Stimulated activated CD8-positive, alpha-beta memory T cell treated with anti-CD3 and anti-CD28 coated beads, Interleukin-15, amount 100 ng/mL, for 48 hours (primary cell): ENCODE measurements around the gene SEC24B.
"Not testable (repeated sequence)": the region's sequence is repeated elsewhere in the genome, so short reads cannot be mapped to it uniquely, and the experiment has no call there.

Experiments used
- DNase-seq, 2 donors: peaks; one replicate each; pipeline ENCODE4 v3.0.0-alpha.2; 2020; ENCODE audit warnings: low read depth in 2 of 2

SEC24B gene

DNA sequence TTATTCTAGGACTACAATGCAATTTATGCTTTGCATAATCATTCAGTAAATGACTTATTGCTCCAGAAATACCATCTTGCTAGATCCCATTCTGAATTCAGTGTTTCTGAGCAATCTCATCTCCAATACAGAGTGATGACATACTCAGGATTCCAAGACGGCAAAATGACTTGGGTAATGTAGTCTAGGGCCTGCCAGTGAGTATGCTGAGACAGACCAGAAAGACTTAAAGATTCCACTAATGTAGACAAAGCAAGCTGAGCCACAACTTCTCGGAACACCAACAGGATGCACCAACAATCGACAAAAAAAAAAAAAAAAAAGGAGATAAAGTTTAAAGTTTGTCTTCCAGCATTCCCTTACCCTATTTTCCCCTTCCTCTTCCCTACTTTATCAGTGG, 919 bp upstream of the SEC24B start:
- no peak for DNase-seq

DNA sequence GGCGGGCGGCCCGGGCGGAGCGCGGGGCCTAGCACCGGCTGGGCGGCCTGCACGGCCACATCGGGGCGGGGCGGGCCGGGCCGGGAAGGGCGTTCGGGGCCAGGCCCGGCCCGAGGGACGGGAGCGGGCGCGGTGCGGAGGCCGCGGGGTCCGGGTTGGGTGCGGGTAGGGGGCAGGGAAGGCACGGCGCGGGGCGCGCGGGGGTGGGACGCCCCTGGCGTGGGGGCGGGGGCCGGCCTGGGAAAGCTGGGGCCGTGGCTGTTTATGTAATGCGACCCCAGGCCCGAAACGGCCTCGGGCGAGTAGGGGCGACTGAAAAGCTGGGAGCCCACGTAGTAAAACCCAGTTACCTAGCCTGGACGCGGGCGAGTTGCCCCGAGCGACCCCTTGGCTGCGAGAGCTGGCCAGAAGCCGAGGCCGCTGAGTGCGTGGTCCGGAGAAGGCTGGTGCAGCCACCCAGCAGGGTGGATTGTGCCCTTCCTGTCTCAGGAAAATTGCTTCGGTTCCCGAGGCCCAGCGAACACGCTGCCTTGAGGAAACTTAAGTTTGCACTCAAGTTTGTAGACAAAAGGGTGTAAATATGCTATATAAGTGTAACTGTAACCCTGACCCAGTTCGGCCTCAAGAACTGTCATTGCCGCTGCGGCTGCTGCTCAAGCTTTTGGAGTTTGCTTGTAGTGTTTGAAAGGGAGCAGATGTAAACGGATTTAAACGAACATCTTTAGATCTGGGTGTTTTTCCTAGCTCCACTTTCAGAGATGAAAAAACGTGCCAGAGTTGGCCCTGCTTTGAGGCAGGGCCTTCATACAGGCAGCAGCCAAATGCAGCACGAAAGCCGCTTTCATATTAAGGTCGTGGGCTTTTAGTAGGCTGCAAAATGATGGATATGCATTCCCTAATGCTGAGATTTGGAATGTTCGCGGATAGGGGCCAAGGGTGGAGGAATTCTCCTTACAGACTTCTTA, 674 bp downstream of the SEC24B start:
- DNase-seq, result no peak

- no peak for DNase-seq
Measured at GRCh38 chr4:109435635-109436034, 2.0 kb downstream of the SEC24B start.

- no peak for DNase-seq
Measured at GRCh38 chr4:109436504-109436903, 2.9 kb downstream of the SEC24B start.

DNA sequence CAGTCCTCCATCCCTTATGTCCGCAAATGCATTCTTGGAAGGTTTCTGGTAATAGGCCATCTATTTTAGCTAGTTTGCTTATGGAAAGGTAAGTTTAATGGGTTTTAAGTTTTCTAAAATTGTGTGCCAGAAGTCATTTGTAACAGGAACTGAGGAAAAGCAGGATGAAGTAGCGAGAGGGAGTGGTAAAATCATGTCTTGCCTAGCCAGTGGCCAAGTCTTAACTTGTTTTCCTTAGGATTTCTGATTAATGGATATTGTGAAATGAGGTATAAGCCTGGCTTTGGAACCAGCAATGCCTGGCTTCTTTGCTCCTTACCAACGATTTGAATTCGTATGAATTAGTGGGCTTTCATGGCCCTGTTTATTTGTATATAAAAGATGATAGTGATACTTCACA, 7.3 kb downstream of the SEC24B start:
- no peak for DNase-seq

DNA sequence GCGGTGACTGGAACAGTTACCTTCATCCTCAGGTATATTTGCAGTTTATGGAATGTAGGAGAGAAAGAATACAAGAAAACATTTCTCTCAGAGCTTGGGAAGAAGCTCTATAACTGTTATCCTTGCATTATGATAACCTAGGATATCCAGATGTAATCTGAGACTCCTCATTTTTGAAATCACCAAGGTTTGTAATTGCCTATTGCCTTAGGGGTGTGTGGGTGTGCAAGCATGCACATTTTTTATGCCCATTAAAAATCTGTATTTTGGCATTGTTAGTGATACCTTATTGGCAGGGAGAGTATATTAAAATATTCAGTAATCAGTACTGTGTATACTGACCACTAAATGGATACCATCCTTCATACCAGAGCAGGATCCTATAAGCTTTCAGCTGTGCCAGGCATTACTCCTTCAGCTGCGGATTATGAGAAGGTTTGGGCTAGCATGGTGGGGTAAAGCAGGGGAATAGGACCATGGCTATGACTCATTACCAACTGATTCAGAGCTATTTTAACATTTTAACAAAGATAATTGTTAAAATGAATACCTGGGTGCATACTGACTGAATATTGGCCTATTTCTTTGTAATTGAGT, 8.3 kb downstream of the SEC24B start:
- DNase-seq, result no peak

DNA sequence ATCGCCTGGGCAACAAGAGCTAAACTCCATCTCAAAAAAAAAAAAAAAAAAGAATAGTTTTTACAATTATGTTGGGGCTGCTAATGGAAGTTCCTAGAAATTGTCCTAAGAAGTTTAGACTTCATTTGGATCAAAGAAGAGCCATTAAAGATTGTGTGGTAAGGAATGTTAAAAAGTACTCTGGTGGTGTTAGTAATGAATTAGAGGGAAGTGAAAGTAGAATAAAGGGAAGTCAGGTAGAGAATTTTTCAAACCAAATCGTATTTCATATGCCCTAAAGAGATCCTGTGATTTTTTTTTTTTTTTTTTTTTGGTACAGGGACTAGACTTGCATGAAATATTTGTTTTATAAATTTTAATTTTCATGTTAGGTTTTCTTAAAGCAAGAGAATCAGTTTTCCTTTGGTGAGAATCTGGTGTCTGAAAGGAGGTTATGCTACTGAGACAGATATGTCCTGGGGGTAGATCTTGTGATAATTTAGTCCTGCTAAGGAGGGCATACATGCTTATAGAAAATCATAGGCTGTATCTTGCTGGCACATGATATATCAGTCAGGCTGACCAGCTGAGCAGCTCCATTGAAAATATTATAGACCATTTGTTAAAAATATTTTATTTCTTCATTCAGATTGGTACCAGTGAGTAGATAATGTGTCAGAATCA, 10.7 kb downstream of the SEC24B start:
- no peak for DNase-seq

- DNase-seq, result no peak
Measured at GRCh38 chr4:109447278-109447677, 13.7 kb downstream of the SEC24B start.

GRCh38 chr4:109451544-109452273, 18.1 kb downstream of the SEC24B start:
- no peak for DNase-seq

DNA sequence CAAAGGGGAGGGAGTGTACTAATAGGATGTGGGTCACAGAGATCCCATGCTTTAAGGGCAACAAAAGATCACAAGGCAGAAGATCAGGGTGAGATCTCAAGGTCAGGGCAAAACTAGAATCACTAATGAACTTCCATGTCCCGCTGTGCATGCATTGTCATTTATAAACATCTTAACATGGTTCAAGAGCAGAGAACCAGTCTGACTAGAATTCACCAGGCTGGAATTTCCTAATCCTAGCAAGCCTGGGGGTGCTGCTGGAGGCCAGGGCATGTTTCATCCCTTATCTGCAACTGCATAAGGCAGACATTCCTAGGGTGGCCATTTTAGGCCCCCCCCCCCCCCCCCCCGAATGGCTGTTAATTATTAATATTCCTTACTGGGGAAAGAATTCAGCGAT, 19.5 kb downstream of the SEC24B start:
- DNase-seq, result not testable (repeated sequence)

- DNase-seq, result no peak
Measured at GRCh38 chr4:109462297-109462696, 28.7 kb downstream of the SEC24B start.

DNA sequence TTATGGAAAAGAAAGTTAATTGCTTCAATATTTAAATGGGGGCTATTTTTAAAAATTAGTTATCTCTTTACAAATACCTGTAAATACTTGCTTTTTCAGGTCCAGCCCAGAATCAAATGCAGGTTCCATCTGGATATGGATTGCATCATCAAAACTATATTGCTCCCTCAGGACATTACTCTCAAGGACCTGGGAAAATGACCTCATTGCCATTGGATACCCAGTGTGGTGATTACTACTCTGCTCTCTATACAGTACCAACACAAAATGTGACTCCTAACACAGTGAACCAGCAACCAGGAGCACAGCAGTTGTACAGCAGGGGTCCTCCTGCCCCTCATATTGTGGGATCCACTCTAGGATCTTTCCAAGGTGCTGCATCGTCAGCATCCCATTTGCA, 29.2 kb downstream of the SEC24B start:
- DNase-seq, result no peak

DNA sequence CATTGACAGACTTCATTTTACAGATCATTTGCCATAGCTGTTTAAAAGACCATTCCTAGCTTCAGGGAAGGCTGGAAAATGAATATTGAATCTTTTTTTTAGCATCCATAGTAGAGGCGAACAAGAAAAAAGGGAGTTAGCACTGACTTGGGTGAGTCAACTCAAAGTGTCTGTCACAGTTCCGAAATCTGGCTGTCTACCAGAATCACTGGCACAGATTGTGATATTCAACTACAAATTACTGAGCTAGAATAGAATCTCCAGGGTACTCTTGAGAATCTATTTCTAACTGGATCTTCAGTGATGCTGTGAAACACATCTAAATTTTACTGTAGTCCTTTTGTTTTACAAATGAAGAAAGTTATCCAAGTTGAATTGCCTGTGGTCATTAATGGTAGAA, 31.5 kb downstream of the SEC24B start:
- DNase-seq, result no peak

- no peak for DNase-seq
Measured at GRCh38 chr4:109469915-109470314, 36.3 kb downstream of the SEC24B start.

DNA sequence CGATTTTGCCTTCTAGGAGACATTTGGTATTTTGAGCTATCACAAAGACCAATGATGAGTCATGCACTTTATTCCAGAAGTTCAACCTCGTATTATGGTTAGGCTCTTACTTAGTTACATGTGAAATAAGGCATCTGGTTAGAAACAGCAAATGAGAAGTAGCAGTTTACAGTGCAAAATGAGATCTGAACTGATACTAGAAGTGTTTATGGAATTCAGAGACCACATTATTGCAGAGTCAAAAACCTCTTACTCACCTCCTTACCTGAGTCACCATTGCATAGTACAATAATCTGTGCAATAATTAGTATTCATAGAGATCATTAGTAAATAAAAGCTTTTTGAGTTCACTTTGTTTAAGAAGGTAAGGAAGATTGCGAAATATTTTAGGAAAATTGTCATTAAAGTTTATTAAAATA, 38.7 kb downstream of the SEC24B start:
- DNase-seq, result no peak

DNA sequence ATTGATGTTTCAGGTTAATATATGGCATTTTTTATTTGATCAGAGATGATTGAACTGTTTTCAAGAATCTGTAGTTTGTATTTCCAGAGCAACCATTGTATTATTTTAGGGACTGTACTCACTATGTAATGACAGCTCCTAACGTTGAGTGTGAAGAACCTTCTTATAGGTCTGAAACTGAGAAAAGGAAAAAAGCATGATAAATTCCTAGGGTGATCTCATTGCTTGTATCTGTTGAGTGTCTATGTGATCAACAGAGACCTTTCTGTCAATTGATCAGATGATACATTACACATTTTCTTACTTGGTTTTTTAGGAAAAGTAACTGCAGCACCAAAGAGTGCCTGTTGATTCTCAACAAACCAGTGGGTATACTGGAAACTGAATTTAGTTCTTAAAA, 40.2 kb downstream of the SEC24B start:
- DNase-seq, result no peak

DNA sequence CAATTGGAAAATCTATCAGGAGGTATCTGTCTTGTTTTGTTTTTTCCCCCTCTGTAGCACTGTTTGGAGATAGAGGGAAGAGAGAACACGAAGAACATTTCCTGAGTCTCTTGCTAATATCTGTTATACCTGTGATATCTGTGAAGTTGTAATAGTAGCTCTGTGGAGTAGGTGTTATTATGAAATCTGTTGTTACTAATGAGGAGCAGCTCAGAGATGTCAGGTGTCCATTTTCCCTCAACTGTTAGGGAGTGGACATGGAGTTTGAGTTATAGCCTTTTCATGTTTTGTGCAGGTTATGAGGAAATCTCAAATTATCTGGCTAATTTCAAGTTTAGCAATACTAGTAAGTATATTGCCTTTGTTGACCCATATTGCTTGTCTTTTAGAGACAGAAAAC, 52.4 kb downstream of the SEC24B start:
- no peak for DNase-seq

GRCh38 chr4:109494563-109494962, 60.9 kb downstream of the SEC24B start:
- no peak for DNase-seq

- no peak for DNase-seq
Measured at GRCh38 chr4:109495514-109495913, 61.9 kb downstream of the SEC24B start.

DNA sequence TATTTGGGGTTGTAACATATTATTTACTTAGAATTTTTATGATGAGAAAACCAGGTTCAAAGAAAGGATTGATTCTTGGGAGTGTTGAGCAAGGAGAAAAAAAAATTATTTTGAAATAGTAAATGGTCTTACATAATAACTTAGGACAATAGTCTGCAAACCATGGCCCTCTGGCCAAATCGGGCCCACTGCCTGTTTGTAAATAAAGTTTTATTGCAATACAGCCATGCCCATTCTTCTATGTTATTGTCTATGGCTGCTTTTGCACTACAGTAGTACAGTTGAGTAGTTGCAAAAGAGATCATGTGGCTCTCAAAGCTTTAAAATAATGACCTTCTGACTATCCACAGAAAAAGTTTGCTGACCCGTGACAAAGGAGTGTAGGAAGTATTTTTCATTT, 63.3 kb downstream of the SEC24B start:
- DNase-seq, result no peak

DNA sequence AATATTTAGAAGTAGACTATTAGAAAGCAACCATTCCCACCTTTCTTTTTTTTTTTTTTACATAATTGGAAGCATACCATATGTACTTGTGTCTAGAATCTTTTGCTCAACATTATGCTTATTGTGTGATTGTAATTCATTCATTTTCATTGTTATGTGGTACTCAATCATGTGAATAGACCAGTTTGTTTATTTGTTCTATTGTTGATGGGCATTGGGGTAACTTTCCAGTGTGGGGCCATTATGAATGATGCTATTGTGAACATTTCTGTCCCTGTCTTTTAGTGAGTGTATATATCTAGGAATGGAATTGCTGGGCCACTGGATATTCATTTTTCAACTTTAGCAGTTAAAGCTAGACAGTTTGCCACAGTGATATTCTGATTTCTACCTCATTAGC, 63.9 kb downstream of the SEC24B start:
- no peak for DNase-seq

GRCh38 chr4:109499513-109499912, 65.9 kb downstream of the SEC24B start:
- DNase-seq, result no peak
